ENCODE measurements around the gene EYA2.

EYA2 gene

DNA sequence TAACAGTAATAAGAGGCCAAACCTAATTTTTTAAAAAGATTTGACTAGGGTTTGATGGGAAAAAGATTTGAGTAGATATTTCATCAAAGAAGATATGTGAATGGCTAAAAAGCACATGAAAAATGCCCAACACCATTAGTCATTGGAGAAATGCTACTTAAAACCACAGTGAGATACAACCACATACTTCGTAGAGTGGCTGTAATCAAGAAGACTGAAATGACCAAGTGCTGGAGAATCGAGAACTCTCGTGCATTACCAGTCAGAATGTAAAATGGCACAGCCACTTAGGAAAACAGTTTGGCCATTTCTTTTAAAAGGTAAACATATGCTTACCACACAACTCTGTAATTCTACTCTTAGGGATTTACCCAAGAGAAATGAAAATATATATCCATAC lies 175.5 kb downstream of the EYA2 start:
- Histone ChIP-seq H3K27ac (ENCODE audit: low read depth in 2 of 2, low read length in 2 of 2) (no peak overlapping the region), H3K9me3 (ENCODE audit: control insufficient read depth in 2 of 2, low read length in 2 of 2) (peaks cover 0 to 12% of the 10 kb centered on the region in 2 donors), H3K9ac (ENCODE audit: low read depth in 1 of 2, low read length in 2 of 2) (no peak overlapping the region), H3K4me3 (ENCODE audit: low read length in 2 of 2) (no peak overlapping the region), H3K36me3 (ENCODE audit: control insufficient read depth in 2 of 2, insufficient read depth in 2 of 2, low read length in 2 of 2) (no peaks in the 10 kb centered on the region), H3K27me3 (ENCODE audit: control insufficient read depth in 2 of 2, insufficient read depth in 2 of 2, low read length in 2 of 2) (no peaks in the 10 kb centered on the region), H3K4me1 (ENCODE audit: control insufficient read depth in 2 of 2, insufficient read depth in 2 of 2, low read length in 2 of 2) (no peaks in the 10 kb centered on the region)

DNA sequence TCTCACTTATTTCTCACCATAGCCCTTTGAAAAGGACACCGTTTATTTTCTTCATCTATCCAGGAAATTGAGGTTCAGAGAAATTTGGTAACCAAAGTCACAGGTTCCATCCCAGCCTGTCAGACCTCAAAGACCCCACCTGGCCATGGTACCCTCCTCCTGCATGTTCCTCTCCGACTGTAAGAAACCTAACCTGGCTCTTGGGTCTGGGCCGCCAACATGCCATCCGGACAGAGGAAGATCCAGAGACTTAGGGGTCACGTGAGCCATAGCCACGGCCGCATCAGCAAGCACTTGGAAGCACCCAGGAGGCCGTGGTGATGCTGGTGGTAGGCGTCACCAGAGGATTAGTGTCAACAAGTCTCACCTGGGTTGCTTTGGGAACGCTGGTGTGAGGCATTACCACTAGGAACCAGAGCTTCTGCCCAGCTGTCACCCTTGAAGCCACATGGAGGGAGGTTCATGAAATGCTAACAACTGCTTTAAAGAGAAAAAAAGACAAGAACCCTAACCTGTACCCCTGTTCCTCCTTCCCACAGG lies 177.1 kb downstream of the EYA2 start:
- Histone ChIP-seq H3K9ac (ENCODE audit: low read depth in 1 of 2, low read length in 2 of 2) (no peak overlapping the region), H3K27ac (ENCODE audit: low read depth in 2 of 2, low read length in 2 of 2) (no peak overlapping the region), H3K4me3 (ENCODE audit: low read length in 2 of 2) (no peak overlapping the region), H3K9me3 (ENCODE audit: control insufficient read depth in 2 of 2, low read length in 2 of 2) (peaks cover 0 to 14% of the 10 kb centered on the region in 2 donors), H3K27me3 (ENCODE audit: control insufficient read depth in 2 of 2, insufficient read depth in 2 of 2, low read length in 2 of 2) (no peaks in the 10 kb centered on the region), H3K36me3 (ENCODE audit: control insufficient read depth in 2 of 2, insufficient read depth in 2 of 2, low read length in 2 of 2) (no peaks in the 10 kb centered on the region), H3K4me1 (ENCODE audit: control insufficient read depth in 2 of 2, insufficient read depth in 2 of 2, low read length in 2 of 2) (no peaks in the 10 kb centered on the region)

DNA sequence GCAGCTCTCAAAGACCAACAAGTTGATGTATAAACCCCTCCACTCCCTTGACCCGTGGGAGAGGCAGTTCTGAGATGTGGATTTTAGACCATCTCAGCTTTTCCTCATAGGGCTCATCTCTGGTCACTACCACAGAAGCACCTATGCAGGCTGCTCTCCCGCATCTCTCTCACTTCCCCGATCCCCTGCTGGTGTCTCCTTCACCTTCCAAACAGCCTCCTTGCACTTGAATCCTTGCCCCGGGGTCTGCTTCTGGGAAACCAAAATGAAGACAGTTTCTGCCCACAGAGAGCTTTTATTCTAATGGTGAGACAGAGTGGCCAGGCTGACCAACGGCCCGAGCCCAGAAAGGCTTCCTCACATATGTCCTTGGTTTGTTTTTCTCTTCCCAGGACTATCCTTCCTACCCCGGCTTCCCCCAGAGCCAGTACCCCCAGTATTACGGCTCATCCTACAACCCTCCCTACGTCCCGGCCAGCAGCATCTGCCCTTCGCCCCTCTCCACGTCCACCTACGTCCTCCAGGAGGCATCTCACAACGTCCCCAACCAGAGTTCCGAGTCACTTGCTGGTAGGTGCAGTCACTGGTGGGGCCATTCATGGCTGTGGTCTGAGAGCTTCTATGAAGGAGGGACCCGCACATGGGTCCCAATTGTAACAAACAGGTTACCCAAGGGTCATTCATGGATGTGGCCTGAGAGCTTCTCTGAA lies 179.3 kb downstream of the EYA2 start:
- H3K4me1 ChIP-seq (ENCODE audit: control insufficient read depth in 2 of 2, insufficient read depth in 2 of 2, low read length in 2 of 2), result no peaks in the 10 kb centered on the region
- no peak overlapping the region for H3K27ac ChIP-seq (ENCODE audit: low read depth in 2 of 2, low read length in 2 of 2)
- no peak overlapping the region for H3K9ac ChIP-seq (ENCODE audit: low read depth in 1 of 2, low read length in 2 of 2)
- H3K36me3 ChIP-seq (ENCODE audit: control insufficient read depth in 2 of 2, insufficient read depth in 2 of 2, low read length in 2 of 2), result no peaks in the 10 kb centered on the region
- H3K9me3 ChIP-seq (ENCODE audit: control insufficient read depth in 2 of 2, low read length in 2 of 2), result peaks cover 0 to 4% of the 10 kb centered on the region in 2 donors
- no peaks in the 10 kb centered on the region for H3K27me3 ChIP-seq (ENCODE audit: control insufficient read depth in 2 of 2, insufficient read depth in 2 of 2, low read length in 2 of 2)
- no peak overlapping the region for H3K4me3 ChIP-seq (ENCODE audit: low read length in 2 of 2)

DNA sequence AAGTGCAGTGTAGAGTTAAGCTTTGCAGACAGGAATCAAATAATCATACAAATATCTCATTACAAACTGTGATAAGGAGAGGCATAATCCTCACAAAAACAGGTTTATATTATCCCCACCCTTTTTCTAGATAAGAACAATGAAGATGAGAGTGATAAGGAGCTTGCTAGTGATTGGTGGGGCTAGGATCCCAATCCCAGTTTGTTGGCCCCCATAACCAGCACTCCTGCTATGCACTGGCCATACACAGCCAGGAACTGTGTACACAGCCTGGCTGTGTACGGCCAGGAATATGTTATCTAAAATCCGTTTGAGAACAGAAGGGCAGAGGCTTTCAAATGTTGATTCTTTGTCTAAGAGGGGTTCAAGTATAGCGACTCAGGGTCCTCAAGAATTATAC lies 180.6 kb downstream of the EYA2 start:
- H3K9ac ChIP-seq (ENCODE audit: low read depth in 1 of 2, low read length in 2 of 2), result no peak overlapping the region
- H3K27ac ChIP-seq (ENCODE audit: low read depth in 2 of 2, low read length in 2 of 2), result no peak overlapping the region

GRCh38 chr20:47079047-47079446 lies 184.4 kb downstream of the EYA2 start:
- H3K9ac ChIP-seq (ENCODE audit: low read depth in 1 of 2, low read length in 2 of 2), result no peak overlapping the region

More for the DNA sequence above, 180.6 kb downstream of the EYA2 start:
- no peak overlapping the region for H3K4me3 ChIP-seq (ENCODE audit: low read length in 2 of 2)
- no peaks in the 10 kb centered on the region for H3K27me3 ChIP-seq (ENCODE audit: control insufficient read depth in 2 of 2, insufficient read depth in 2 of 2, low read length in 2 of 2)
- no peaks in the 10 kb centered on the region for H3K36me3 ChIP-seq (ENCODE audit: control insufficient read depth in 2 of 2, insufficient read depth in 2 of 2, low read length in 2 of 2)
- no peaks in the 10 kb centered on the region for H3K4me1 ChIP-seq (ENCODE audit: control insufficient read depth in 2 of 2, insufficient read depth in 2 of 2, low read length in 2 of 2)
- peaks cover 0 to 4% of the 10 kb centered on the region in 2 donors for H3K9me3 ChIP-seq (ENCODE audit: control insufficient read depth in 2 of 2, low read length in 2 of 2)

GRCh38 chr20:47080365-47080764 lies 185.7 kb downstream of the EYA2 start:
- no peak overlapping the region for H3K27ac ChIP-seq (ENCODE audit: low read depth in 2 of 2, low read length in 2 of 2)
- no peak overlapping the region for H3K4me3 ChIP-seq (ENCODE audit: low read length in 2 of 2)
- peaks cover 0 to 3% of the 10 kb centered on the region in 2 donors for H3K36me3 ChIP-seq (ENCODE audit: control insufficient read depth in 2 of 2, insufficient read depth in 2 of 2, low read length in 2 of 2)
- no peaks in the 10 kb centered on the region for H3K4me1 ChIP-seq (ENCODE audit: control insufficient read depth in 2 of 2, insufficient read depth in 2 of 2, low read length in 2 of 2)
- H3K27me3 ChIP-seq (ENCODE audit: control insufficient read depth in 2 of 2, insufficient read depth in 2 of 2, low read length in 2 of 2), result no peaks in the 10 kb centered on the region
- no peak overlapping the region for H3K9ac ChIP-seq (ENCODE audit: low read depth in 1 of 2, low read length in 2 of 2)
- peaks cover 0 to 4% of the 10 kb centered on the region in 2 donors for H3K9me3 ChIP-seq (ENCODE audit: control insufficient read depth in 2 of 2, low read length in 2 of 2)

More at GRCh38 chr20:47079047-47079446, 184.4 kb downstream of the EYA2 start:
- Histone ChIP-seq H3K4me3 (ENCODE audit: low read length in 2 of 2) (no peak overlapping the region), H3K4me1 (ENCODE audit: control insufficient read depth in 2 of 2, insufficient read depth in 2 of 2, low read length in 2 of 2) (no peaks in the 10 kb centered on the region), H3K27me3 (ENCODE audit: control insufficient read depth in 2 of 2, insufficient read depth in 2 of 2, low read length in 2 of 2) (no peaks in the 10 kb centered on the region), H3K36me3 (ENCODE audit: control insufficient read depth in 2 of 2, insufficient read depth in 2 of 2, low read length in 2 of 2) (peaks cover 0 to 3% of the 10 kb centered on the region in 2 donors), H3K9me3 (ENCODE audit: control insufficient read depth in 2 of 2, low read length in 2 of 2) (peaks cover 0 to 4% of the 10 kb centered on the region in 2 donors), H3K27ac (ENCODE audit: low read depth in 2 of 2, low read length in 2 of 2) (no peak overlapping the region)

DNA sequence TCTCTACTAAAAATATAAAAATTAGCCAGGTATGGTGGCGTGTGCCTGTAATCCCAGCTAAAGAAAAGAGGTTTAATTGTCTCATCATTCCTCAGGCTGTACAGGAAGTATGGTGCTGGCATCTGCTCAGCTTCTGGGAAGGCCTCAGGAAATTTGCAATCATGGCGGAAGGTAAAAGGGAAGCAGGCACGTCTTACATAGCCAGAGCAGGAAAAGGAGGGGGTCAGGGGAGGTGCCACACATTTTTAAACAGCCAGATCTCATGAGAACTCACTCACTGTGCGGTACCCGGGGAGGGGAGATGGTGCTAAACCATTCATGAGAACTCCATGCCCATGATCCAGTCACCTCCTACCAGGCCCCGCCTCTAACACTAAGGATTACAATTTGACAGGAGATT lies 191.7 kb downstream of the EYA2 start:
- Histone ChIP-seq H3K27ac (ENCODE audit: low read depth in 2 of 2, low read length in 2 of 2) (no peak overlapping the region), H3K4me3 (ENCODE audit: low read length in 2 of 2) (no peak overlapping the region), H3K27me3 (ENCODE audit: control insufficient read depth in 2 of 2, insufficient read depth in 2 of 2, low read length in 2 of 2) (no peaks in the 10 kb centered on the region), H3K36me3 (ENCODE audit: control insufficient read depth in 2 of 2, insufficient read depth in 2 of 2, low read length in 2 of 2) (no peaks in the 10 kb centered on the region), H3K9ac (ENCODE audit: low read depth in 1 of 2, low read length in 2 of 2) (no peak overlapping the region), H3K9me3 (ENCODE audit: control insufficient read depth in 2 of 2, low read length in 2 of 2) (no peaks in the 10 kb centered on the region), H3K4me1 (ENCODE audit: control insufficient read depth in 2 of 2, insufficient read depth in 2 of 2, low read length in 2 of 2) (no peaks in the 10 kb centered on the region)

GRCh38 chr20:47088335-47088734 lies 193.7 kb downstream of the EYA2 start:
- Histone ChIP-seq H3K9ac (ENCODE audit: low read depth in 1 of 2, low read length in 2 of 2) (no peak overlapping the region), H3K27me3 (ENCODE audit: control insufficient read depth in 2 of 2, insufficient read depth in 2 of 2, low read length in 2 of 2) (peaks cover 0 to 2% of the 10 kb centered on the region in 2 donors), H3K4me3 (ENCODE audit: low read length in 2 of 2) (no peak overlapping the region), H3K27ac (ENCODE audit: low read depth in 2 of 2, low read length in 2 of 2) (no peak overlapping the region), H3K36me3 (ENCODE audit: control insufficient read depth in 2 of 2, insufficient read depth in 2 of 2, low read length in 2 of 2) (no peaks in the 10 kb centered on the region), H3K9me3 (ENCODE audit: control insufficient read depth in 2 of 2, low read length in 2 of 2) (no peaks in the 10 kb centered on the region), H3K4me1 (ENCODE audit: control insufficient read depth in 2 of 2, insufficient read depth in 2 of 2, low read length in 2 of 2) (no peaks in the 10 kb centered on the region)

DNA sequence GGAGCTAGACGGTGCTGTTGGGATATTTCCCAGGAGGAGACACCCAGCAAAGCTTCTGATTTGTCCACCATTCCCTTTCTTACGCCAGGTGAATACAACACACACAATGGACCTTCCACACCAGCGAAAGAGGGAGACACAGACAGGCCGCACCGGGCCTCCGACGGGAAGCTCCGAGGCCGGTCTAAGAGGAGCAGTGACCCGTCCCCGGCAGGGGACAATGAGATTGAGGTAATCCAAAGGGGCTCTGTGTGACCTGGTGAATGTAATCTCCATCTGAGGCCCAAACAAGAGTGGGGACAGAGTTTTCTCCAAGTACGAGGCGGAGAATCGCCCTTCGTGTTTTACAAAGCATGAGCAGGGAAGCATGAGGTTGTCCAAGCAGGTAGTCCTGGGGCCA lies 194.5 kb downstream of the EYA2 start:
- Histone ChIP-seq H3K4me1 (ENCODE audit: control insufficient read depth in 2 of 2, insufficient read depth in 2 of 2, low read length in 2 of 2) (no peaks in the 10 kb centered on the region), H3K36me3 (ENCODE audit: control insufficient read depth in 2 of 2, insufficient read depth in 2 of 2, low read length in 2 of 2) (no peaks in the 10 kb centered on the region), H3K9me3 (ENCODE audit: control insufficient read depth in 2 of 2, low read length in 2 of 2) (no peaks in the 10 kb centered on the region), H3K27ac (ENCODE audit: low read depth in 2 of 2, low read length in 2 of 2) (no peak overlapping the region), H3K4me3 (ENCODE audit: low read length in 2 of 2) (no peak overlapping the region), H3K27me3 (ENCODE audit: control insufficient read depth in 2 of 2, insufficient read depth in 2 of 2, low read length in 2 of 2) (peaks cover 0 to 2% of the 10 kb centered on the region in 2 donors), H3K9ac (ENCODE audit: low read depth in 1 of 2, low read length in 2 of 2) (no peak overlapping the region)

DNA sequence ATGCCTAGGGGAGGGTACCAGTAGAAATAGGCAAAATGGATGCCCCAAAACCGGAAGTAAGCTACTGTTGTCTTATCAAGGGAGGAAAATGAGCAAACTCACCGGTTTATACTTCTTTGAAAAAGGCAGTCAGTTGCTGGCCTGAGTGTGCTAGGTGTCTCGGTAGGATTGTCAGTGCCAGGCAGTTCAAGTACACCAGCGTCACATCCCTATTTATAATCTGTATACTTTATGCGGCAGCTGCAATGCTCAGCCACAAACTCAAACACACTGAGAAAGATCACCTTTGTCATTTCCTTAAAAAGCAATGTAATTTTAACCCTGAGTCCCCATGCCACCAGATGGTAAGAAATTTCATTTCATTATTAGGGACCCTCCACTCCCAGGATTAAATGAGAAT lies 196.2 kb downstream of the EYA2 start:
- Histone ChIP-seq H3K4me3 (ENCODE audit: low read length in 2 of 2) (no peak overlapping the region), H3K27ac (ENCODE audit: low read depth in 2 of 2, low read length in 2 of 2) (no peak overlapping the region), H3K27me3 (ENCODE audit: control insufficient read depth in 2 of 2, insufficient read depth in 2 of 2, low read length in 2 of 2) (peaks cover 0 to 2% of the 10 kb centered on the region in 2 donors), H3K9ac (ENCODE audit: low read depth in 1 of 2, low read length in 2 of 2) (no peak overlapping the region), H3K9me3 (ENCODE audit: control insufficient read depth in 2 of 2, low read length in 2 of 2) (no peaks in the 10 kb centered on the region), H3K4me1 (ENCODE audit: control insufficient read depth in 2 of 2, insufficient read depth in 2 of 2, low read length in 2 of 2) (no peaks in the 10 kb centered on the region), H3K36me3 (ENCODE audit: control insufficient read depth in 2 of 2, insufficient read depth in 2 of 2, low read length in 2 of 2) (no peaks in the 10 kb centered on the region)

Measured in mucosa of rectum (tissue), 2 donors.